Left cardiac atrium (tissue), 4 donors: ENCODE data around the gene COPS8. TPM values are rescaled to one million over a fixed set of nuclear protein-coding genes. Genes with fewer than 3 reads are reported as not detected.

Experiments
- ATAC-seq, 2 donors: fragments of 200-7000 bp; cut with Tn5 transposase; one replicate each; pipeline ENCODE4 v1.9.1; 2020; ENCODE audit warnings: mild to moderate bottlenecking in 2 of 2, moderate library complexity in 2 of 2
- DNase-seq: peaks from one replicate; pipeline ENCODE4 v3.0.0-alpha.2; 2020
- intact Hi-C, 2 donors: fragments of 100-400 bp; cut with DNase I; formaldehyde crosslinking; loops; one replicate each; pipeline versions ENCODE4 v1.14.1 to v1.15.1; 2022 to 2023
- total RNA-seq, 2 donors: library from RNA; stranded (reverse); fragmentation: NEBNext Ultra II Directional; extraction: Animal tissue kit (Norgen Biotek cat#: 25700); gene quantifications; one replicate each; pipeline ENCODE4 v1.2.1, GENCODE V29; 2021
- donor health status: DM: no; HTN: yes; CAD: no.
- donor health status: DM: no; HTN: yes; CAD: no; lungs with severe emphysema.
- donor health status: DM: yes; HTN: yes; CAD: no.
- donor health status: Dilated cardiomyopathy.

COPS8 gene
- total RNA-seq, 2 donors from 2014 or later: 66.4 to 77.3 TPM

- ATAC-seq (no peak), DNase-seq (no peak)
- intact Hi-C loops: loop anchor here (5.0 to 10.0 kb wide), 3 partner anchors 548 to 1288 kb away; no protein-coding TSS in a partner anchor
These were observed 23.1 kb upstream of the COPS8 start for GRCh38 chr2:237062585-237062984.

GRCh38 chr2:237064203-237065070 is 21.3 kb upstream of the COPS8 start:
- DNase-seq (no peak), ATAC-seq (peak in 1 of 2 donors; percentile 59)
- intact Hi-C loops: loop anchor here (5.0 to 10.0 kb wide), 3 partner anchors 550 to 1290 kb away; no protein-coding TSS in a partner anchor

DNA sequence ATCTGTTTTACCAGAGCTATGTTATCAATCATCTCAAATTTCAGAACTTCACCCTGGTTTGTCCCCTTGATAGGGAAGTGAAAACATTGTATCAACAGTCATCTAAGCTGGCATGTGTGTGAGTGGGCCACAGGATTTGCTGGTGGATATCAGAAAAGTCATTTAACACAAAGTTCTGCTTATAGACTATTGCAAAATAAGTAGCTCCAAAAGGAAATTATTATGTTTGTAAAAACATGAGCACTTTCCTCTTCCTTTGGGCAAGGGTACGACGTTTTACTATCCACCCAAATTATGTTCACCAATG is 20.7 kb upstream of the COPS8 start:
- intact Hi-C loops: loop anchor here in 1 of 2 donors (10.0 kb wide), 2 partner anchors 550 to 1290 kb away; no protein-coding TSS in a partner anchor
- no peak for DNase-seq
- no peak for ATAC-seq

DNA sequence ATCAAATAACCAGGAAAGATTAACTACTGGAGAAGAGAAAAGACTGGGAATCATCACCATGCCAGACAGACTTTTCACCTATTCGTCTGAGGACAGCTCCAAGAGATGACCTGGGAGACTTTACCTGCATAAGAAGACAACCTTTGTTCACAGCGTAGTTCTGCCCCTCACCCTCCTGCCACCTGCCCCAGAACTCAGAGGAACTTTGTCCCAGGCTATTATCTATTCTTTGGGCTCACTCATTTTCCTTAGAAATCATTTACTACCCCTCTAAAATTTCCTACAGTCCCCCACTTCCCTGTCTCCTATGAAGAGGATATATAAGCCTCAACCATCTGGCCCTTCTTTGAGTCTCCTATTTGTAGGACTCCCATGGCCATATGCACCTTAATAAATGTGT is 19.3 kb upstream of the COPS8 start:
- intact Hi-C loops: loop anchor here in 1 of 2 donors (10.0 kb wide), 2 partner anchors 552 to 1292 kb away; no protein-coding TSS in a partner anchor
- ATAC-seq (no peak), DNase-seq (no peak)

DNA sequence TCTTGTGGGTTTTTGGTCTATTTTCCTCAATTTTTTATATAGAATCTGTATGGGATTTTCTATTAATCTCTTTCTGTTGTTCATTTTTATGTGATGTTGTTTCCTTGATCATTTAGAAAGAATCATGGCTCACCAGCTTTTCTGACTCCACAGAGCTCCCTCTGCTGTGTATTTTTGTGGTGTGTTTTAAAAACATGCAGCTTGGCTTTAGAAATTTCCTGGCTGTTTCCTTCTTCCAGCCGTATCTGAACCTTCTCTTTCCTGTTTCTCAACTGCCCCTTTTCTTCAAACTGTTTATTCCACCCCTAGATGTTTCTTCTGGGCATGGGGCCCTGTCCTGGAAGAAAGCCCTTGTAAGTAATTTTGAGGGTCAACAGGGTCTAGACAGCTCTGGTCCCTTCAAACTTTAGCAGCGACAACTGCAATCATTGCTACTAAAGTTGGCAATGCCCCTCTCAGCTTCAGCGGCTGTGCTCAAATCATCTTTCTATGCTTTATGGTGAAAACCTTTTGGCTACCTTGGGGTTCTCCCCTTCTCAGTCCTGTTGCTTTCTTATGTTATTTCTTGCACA is 17.6 kb upstream of the COPS8 start:
- ATAC-seq (no peak), DNase-seq (no peak)
- intact Hi-C loops: loop anchor here in 1 of 2 donors (10.0 kb wide), 2 partner anchors 553 to 1293 kb away; no protein-coding TSS in a partner anchor

DNA sequence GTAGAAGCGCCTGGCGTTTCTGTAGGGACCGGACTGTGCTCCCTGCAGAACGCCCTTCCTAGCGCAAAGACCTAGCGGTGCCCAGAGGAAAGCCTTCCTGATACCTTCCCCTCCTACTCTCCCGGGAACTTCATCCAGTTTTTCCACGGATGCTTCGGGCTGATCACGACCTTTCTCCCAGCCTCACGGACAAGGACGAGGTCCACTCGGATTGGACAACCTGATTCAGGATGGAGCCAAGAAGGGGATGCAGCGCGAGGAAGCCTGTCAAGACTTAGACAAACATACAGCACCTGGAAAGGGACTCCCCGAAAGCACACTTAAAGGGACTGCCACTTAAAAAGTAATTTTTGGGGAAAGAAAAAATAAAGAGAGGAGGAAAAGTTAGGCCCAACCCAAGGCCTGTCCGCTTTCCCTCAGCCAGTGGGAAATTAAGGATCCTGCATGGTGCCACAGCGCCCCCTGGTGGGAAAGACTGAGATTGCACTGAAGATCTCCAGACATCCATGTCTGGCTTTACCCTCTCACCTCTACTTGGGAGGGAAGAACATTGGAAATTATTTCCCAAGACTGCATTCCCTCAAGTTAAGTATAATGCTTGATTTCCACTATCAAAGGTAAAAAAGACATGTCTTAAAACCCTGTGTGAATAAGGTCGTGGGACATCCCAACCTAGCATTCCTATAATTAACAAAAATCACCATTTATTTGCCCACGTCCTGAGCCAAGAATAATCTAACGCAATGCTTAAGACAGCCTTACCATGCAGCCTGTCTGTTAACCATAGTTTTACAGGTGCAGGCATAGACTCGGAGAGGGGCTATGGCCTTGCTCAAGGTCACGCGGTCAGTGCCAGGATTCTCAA is 13.4 kb upstream of the COPS8 start:
- DNase-seq (peak; percentile 73), ATAC-seq (peak; percentile 53 to 56)
- intact Hi-C loops: no loop called here

DNA sequence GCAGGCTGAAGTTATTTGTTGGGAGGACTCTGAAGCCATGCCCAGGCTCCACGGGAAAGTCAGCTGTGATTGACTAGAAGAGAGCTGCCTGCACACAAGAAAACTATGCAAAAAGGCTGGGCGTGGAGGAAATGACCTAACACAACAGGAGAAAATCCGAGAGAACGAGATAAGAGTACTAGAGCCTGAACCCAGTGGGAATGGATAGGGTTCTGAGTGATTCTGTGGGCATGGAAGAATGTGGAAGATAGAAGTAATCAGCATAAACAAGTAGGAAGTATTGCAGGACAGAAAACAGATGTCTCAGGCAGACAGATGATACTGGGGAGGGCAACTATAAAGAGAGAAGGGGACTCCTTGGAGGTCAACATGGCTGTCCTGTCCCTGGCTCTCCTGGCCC is 12.1 kb upstream of the COPS8 start:
- ATAC-seq (peak; percentile 67 to 81), DNase-seq (peak; percentile 44)

GRCh38 chr2:237074211-237074993 is 11.3 kb upstream of the COPS8 start:
- intact Hi-C loops: no loop called here
- peak; percentile 35 to 48 for ATAC-seq
- DNase-seq: no peak

More for the DNA sequence above, 12.1 kb upstream of the COPS8 start:
- intact Hi-C loops: no loop called here

DNA sequence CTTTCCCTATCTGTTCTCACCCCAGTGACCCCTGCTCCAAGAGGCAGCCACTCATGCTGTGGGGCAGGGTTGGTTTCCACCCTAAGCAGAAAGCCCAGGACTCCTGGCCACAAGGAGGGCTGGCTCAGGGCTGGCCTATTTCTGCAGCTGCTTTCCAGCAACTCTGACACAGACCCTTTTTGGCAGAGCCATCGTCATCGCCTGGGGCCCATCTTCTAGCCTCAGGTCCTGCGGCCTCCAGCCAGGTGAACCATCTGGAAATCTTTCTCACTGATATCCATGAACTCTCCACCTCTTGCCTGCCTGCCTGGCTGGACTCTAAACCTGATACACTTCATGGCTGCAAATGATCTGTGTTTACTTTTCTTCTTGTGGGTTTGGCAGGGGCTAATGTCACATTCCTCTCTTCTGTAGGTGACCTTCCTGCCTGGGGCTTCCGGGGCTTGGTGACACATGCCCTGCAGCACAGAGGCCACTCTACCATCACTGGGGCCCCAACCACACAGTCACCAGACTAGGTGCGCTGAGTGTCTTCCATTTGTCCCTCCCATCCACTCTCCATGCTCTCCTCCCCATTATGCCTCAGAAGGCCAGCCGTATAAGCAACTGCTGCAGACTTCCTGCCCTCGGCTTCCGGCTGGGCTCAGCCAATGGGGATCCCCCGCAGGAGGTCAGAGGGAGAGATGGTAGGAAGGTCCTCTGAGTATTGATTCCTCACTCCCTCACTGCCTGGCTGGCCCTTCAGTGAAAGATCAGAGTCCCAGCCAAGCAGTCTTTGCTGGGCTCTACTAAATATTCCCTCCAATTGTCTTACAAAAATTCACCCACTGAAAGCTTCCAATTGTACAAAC is 9.7 kb upstream of the COPS8 start:
- ATAC-seq (no peak), DNase-seq (no peak)
- intact Hi-C loops: no loop called here

GRCh38 chr2:237081596-237081995 is 4.1 kb upstream of the COPS8 start:
- no peak for ATAC-seq
- intact Hi-C loops: no loop called here

DNA sequence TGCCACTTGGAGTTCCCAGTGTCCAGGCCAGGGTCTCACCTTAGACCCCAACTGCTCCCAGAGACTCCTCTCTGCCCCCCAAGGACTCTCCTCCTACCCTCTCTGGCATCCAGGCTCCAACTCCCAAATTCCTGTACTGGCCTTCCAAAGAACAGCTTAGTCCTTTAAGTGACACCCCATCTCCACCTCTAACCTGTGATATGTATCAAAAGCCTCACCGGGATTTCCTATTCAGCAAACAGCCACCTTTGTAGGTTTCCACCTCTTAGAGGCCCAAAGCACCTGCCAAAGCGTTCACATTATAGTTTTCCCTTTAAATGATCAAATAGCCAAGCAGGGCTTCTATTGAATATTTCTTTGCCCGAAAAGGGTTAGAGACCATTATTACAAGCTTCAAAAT is 2.7 kb upstream of the COPS8 start:
- DNase-seq: no peak
- ATAC-seq: no peak

More at GRCh38 chr2:237081596-237081995, 4.1 kb upstream of the COPS8 start:
- DNase-seq: no peak

DNA sequence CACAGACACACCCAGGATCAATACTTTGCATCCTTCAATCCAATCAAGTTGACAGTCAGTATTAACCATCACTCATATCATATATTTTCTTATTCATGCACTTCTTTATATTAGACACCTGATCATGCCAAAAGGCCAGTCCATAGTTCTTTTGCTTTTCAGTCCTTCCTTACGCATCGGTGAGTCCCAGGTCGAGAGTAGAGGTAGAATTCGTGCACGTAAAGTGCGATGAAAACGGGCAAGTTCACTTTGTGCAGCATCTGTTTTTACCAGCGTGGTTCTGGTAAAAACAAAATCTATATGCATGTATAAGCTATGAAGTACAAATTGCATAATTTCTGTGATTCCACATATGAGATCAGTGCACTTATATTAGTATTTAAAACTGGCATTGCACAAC is 1.2 kb upstream of the COPS8 start:
- DNase-seq (no peak), ATAC-seq (no peak)
- intact Hi-C loops: no loop called here

More for the DNA sequence above, 2.7 kb upstream of the COPS8 start:
- intact Hi-C loops: no loop called here

DNA sequence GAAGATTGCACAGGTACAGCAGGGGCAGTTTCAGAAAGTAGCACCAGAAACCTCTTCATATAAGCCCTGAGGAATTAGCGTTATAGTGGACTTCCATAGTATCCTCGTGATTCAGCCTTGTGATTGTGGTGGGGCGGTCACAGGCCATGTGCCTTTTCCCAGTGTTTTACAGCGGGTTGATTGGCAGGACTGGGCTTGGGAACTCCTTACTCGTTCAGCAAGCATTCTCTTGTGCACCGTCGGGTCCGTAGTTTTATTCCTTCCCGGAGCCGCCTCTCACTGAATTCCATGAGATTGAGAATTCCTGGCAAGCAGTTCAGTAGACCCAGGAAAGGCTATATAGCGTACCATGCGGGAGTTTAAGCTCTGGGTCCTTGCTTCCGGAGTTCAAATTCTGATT is 5.2 kb downstream of the COPS8 start:
- ATAC-seq: no peak
- no peak for DNase-seq
- intact Hi-C loops: loop anchor here in 1 of 2 donors (5.0 kb wide), 1 partner anchor 386 kb away; no protein-coding TSS in a partner anchor

DNA sequence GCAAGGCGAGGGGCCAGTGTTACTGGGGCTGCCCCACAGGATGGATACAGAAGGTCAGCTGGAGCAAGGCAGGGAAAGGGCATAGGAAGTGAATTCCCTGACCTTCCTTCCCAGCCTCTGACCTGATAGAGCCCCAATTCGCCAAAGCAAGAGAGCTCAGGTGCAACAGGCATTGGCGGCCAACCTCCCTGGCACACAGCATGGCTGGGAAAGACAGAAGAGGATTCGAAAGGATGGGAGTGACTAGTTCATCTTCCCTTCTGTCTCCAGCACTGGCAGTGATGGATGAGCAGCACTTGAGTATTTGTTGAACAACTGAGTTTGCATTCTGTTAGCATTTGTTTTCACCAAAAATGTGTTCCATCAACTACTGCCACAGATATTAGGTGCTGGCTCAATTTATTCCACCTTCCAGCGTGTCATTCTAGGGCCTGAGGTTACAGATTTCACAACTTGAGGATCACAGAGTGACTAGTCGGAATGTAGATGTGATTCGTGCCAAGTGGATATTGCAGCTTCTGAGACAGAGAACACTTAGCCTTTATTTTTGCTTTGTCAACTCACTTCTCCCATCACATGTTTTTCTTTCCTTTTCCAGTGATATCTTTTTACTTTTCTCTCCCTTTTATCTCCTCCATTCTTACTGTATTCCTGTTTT is 6.2 kb downstream of the COPS8 start:
- ATAC-seq: peak in 1 of 2 donors; percentile 66
- intact Hi-C loops: loop anchor here in 1 of 2 donors (5.0 kb wide), 1 partner anchor 385 kb away; no protein-coding TSS in a partner anchor
- no peak for DNase-seq

GRCh38 chr2:237092506-237092905 is 6.8 kb downstream of the COPS8 start:
- ATAC-seq (no peak), DNase-seq (no peak)
- intact Hi-C loops: loop anchor here in 1 of 2 donors (5.0 kb wide), 1 partner anchor 385 kb away; no protein-coding TSS in a partner anchor

DNA sequence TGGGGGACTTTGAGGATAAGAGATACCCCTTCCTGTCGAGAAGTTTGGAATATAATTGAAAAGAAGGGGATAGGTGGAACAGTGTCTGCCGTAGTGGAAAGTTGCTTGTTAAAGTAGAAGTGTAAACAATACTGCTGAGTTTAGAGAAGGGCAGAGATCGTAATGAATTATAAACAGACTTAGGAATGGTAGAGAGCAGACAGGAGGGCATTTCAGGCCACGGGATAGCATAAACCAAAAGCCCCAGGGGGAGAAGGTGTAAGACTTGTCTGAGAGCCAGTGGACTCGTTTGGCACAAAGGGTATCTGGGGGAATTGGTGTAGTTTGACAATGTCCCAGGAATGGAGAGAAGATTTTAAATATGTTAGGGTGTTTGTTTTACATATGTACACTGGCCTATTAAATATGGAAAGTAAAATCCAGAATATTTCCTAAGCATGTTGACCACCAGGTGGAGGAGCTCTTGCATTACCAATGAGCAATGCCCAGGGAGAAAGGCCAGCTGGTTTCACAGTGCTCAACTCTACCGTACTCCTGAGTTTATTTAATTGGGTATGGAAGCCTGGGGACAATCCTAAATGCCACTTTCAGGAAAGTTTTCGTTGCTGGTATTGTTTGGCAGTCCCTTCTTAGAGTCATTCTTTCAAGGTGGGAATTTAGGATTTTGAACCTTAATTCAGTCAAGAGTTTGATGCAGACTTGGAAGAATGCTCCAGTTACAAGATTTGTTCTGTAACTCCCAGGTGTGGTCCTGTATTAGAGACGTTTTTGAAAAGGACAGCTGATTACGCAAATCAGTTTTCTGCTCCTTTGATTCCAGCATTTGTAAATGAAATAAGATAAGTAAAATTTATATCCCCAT is 7.5 kb downstream of the COPS8 start:
- ATAC-seq (peak; percentile 53 to 74), DNase-seq (peak; percentile 42)
- intact Hi-C loops: loop anchor here in 1 of 2 donors (5.0 kb wide), 1 partner anchor 384 kb away; no protein-coding TSS in a partner anchor
